Skin of body (tissue), 2 donors: ENCODE data around the gene WEE1. TPM values are rescaled to one million over a fixed set of nuclear protein-coding genes. Genes with fewer than 3 reads are reported as not detected.

ENCODE experiments used
- DNase-seq: peaks from one replicate; lab custom pipeline; 2025; lab: John Stamatoyannopoulos, UW
- total RNA-seq: library from RNA; depleted of rRNA; stranded (reverse); fragments of >200 nt; gene quantifications from one replicate; pipeline ENCODE4 v1.2.3, GENCODE V29; 2014

WEE1 gene
- total RNA-seq, 1 donor from 2014 or later = 54.5 TPM

GRCh38 chr11:9566561-9567063, 6.9 kb upstream of the WEE1 start:
- DNase-seq = no peak

- DNase-seq = no peak
Measured at GRCh38 chr11:9567401-9567800, 6.1 kb upstream of the WEE1 start.

- DNase-seq = no peak
Measured at GRCh38 chr11:9568161-9568853, 5.2 kb upstream of the WEE1 start.

GRCh38 chr11:9568854-9569587, 4.4 kb upstream of the WEE1 start:
- DNase-seq = peak; percentile 83

- DNase-seq = no peak
Measured at GRCh38 chr11:9569588-9570164, 3.8 kb upstream of the WEE1 start.

- DNase-seq = no peak
Measured at GRCh38 chr11:9570313-9571025, 3.0 kb upstream of the WEE1 start.

- DNase-seq = no peak
Measured at GRCh38 chr11:9571071-9571762, 2.3 kb upstream of the WEE1 start.

- no peak for DNase-seq
Measured at GRCh38 chr11:9571763-9572115, 1.7 kb upstream of the WEE1 start.

- no peak for DNase-seq
Measured at GRCh38 chr11:9573775-9574621, 528 bp downstream of the WEE1 start.

GRCh38 chr11:9574622-9575259, 1.3 kb downstream of the WEE1 start:
- DNase-seq = no peak

GRCh38 chr11:9575260-9576240, 2.1 kb downstream of the WEE1 start:
- peak; percentile 52 for DNase-seq

GRCh38 chr11:9576701-9577381, 3.4 kb downstream of the WEE1 start:
- DNase-seq = no peak

GRCh38 chr11:9577556-9577955, 4.1 kb downstream of the WEE1 start:
- no peak for DNase-seq

GRCh38 chr11:9580894-9581293, 7.4 kb downstream of the WEE1 start:
- DNase-seq = no peak

- DNase-seq = no peak
Measured at GRCh38 chr11:9581556-9582161, 8.2 kb downstream of the WEE1 start.

GRCh38 chr11:9590717-9591116, 17.2 kb downstream of the WEE1 start:
- no peak for DNase-seq

- no peak for DNase-seq
Measured at GRCh38 chr11:9594267-9595046, 21.0 kb downstream of the WEE1 start.
